LNCAP (cell line): ENCODE data around the gene C14orf180.

Source experiments
- CTCF ChIP-seq: fragments of 450-650 bp; IDR thresholded peaks from 2 replicates; pipeline ENCODE4 v1.5.1; 2017; ENCODE audit warnings: mild to moderate bottlenecking

Gene C14orf180

GRCh38 chr14:104556256-104557021 is 23.1 kb upstream of the C14orf180 start:
- no peak for TF ChIP-seq CTCF

DNA sequence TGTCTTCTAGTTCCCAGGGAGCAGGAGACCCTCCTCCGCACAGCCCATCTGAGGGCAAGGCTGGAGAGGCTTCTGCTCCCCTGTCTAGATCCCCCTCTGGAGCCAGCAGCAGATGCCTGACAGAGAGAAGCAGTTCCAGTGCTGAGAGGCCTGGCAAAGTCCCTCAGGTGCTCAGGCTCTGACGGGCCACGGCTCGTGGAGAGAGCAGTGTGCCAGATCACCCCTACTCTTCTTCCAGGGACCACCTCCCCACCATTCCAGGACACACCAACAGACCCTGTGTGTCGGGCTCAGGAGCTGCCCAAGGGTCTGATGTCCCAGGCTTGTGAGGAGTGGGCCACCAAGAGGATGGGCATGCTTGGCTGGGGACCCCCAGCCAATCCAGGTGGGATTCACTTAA is 22.5 kb upstream of the C14orf180 start:
- no peak for TF ChIP-seq CTCF

DNA sequence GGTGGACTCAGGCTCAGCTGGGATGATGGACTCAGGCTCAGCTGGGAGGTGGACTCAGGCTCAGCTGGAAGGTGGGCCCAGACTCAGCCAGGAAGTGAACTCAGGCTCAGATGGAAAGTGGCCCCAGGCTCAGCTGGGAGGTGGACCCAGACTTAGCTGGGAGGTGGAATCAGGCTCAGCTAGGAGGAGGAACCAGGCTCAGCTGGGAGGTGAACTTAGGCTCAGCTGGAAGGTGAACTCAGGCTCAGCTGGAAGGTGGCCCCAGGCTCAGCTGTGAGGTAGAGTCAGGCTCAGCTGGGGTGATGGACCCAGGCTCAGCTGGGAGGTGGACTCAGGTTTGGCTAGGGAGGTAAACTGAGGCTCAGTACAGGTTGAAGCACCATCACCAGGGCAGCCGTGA is 21.8 kb upstream of the C14orf180 start:
- no peak for TF ChIP-seq CTCF

DNA sequence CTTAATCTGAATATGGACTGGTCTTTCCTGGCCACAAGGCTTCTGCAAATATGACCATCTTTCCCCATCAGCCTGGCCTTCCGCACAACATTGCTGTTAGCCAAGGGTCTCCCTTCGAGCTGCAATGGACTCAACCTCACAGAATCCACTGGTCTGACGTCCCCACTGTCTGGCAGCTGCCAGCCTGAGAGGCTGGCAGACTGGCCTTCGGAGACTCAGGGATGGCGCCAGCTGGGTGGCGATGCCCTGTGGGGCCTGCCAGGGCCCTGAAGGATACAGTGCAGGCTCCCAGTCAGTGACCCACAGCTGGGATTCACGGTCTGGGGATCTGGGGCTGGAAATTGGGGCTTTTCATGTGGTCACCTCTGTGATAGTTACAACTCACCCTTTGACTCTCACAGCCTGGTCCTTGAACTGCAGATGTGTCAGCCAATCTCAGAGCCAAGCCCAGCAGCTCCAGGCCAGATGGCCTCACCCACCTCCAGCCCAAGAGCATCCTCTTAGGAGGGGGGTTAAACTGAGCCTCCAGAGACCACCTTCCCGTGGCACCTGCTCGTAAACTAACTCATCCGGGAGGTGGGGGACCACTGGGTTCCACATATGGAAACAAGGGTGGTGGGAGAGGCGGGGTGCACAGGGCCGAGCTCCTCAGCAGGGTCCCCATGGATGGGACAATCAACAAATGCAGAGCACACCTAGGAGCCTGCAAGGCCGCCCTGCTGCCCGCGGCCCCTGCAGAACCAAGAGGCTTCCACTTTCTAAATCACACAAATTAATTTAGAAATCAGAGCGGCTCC is 21.1 kb upstream of the C14orf180 start:
- TF ChIP-seq CTCF, result no peak

- TF ChIP-seq CTCF, result no peak
Observed at GRCh38 chr14:104559028-104559803, 20.3 kb upstream of the C14orf180 start.

DNA sequence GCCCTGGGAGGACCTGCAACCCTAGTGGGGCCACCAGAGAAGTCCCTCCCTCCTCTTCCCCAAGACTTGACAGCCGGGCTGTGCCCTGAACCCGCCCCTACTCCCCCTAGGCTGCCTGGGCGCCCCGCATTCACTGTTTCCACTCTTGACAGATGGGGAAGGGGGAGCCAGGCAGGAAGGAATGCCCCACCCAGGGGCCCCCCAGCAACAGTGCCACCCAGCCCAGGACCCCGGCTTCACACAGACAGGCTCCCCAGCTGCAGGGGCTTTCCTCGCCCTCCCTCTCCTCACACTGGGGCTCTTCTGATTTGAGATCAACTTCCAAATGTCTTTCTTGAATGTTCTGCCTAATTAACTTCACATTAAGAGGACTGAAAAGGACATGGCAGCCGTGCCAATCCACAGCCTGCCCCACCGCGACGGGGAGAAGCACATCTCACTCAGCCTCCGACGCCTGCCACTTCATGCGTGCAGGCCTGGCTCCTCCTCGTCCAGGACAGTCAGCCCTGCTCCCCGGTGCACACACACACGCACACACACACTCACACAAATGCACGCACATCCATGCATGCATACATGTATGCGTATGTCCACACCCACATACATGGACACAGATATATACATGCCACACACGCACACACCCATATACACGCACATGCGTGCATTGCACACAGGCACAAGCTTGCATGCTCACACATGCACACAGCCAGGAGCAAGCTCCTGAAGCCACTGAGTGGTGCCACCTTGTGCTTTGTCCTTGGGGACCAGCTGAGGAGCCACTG is 19.6 kb upstream of the C14orf180 start:
- no peak for TF ChIP-seq CTCF

GRCh38 chr14:104560586-104560945 is 19.0 kb upstream of the C14orf180 start:
- no peak for TF ChIP-seq CTCF
